Psoas muscle (tissue), 8 donors: Measurements from ENCODE around the gene LRP5. TPM values are rescaled to one million over a fixed set of nuclear protein-coding genes. Genes with fewer than 3 reads are reported as not detected.

Experiments used
- ATAC-seq, 4 donors: fragments of 200-7000 bp; cut with Tn5 transposase; one replicate each; pipeline ENCODE4 v1.9.1; 2020; ENCODE audit warnings: moderate library complexity in 3 of 4, mild to moderate bottlenecking in 2 of 4
- DNase-seq, 2 donors: peaks; one replicate each; pipeline ENCODE4 v3.0.0-alpha.2; 2020
- H3K27ac ChIP-seq: fragments of 200-600 bp; one replicate; pipeline ENCODE4 v1.8.0; 2022
- H3K27me3 ChIP-seq, 3 donors: fragments of 200-600 bp in 1 of 3; one replicate each; pipeline versions ENCODE4 v1.6.1 to v1.8.0; 2013 to 2022; ENCODE audit warnings: low read length in 2 of 3, mild to moderate bottlenecking in 2 of 3, moderate library complexity in 1 of 3; ENCODE audit not compliant: insufficient read depth in 3 of 3
- H3K36me3 ChIP-seq, 2 donors: fragments of 200-600 bp in 1 of 2; one replicate each; pipeline versions ENCODE4 v1.6.1 to v1.8.0; 2013 to 2022; ENCODE audit warnings: low read depth in 1 of 2, mild to moderate bottlenecking in 1 of 2, moderate library complexity in 1 of 2; ENCODE audit not compliant: insufficient read depth in 1 of 2
- H3K4me1 ChIP-seq: fragments of 200-600 bp; one replicate; pipeline ENCODE4 v1.8.0; 2022
- H3K4me3 ChIP-seq: fragments of 200-600 bp; one replicate; pipeline ENCODE4 v1.8.0; 2022; ENCODE audit warnings: mild to moderate bottlenecking
- H3K9me3 ChIP-seq: fragments of 200-600 bp; one replicate; pipeline ENCODE4 v1.8.0; 2022
- CTCF ChIP-seq: fragments of 200-600 bp; IDR thresholded peaks from one replicate; pipeline ENCODE4 v1.8.0; 2022; ENCODE audit warnings: antibody characterized with exemption
- WGBS, 3 donors: extraction: QIAGEN DNeasy Blood & Tissue Kit; methylation state at CpG; one replicate each; pipeline versions ENCODE4 v1.1.6 to v1.1.7; 2013; 5-methylcytosine and 5-hydroxymethylcytosine counted together
- intact Hi-C, 2 donors: fragments of 100-400 bp; cut with DNase I; formaldehyde crosslinking; loops; one replicate each; pipeline versions ENCODE4 v1.11.0 to v1.14.2; 2022
- polyA plus RNA-seq, 3 donors: library from polyadenylated mRNA; stranded (reverse); fragments of 200-250 nt; gene quantifications; one replicate each; pipeline ENCODE4 v1.2.3, GENCODE V29; 2013
- total RNA-seq, 4 donors: library from RNA; stranded (reverse); fragmentation: NEBNext Ultra II Directional in 2 of 4; extraction: Animal tissue kit (Norgen Biotek cat#: 25700) in 2 of 4; gene quantifications; one replicate each; pipeline versions ENCODE4 v1.2.1 to v1.2.4, GENCODE V29; 2021 to 2023
- donor health status: healthy with polysubstance abuse.
- donor health status: DM: no; HTN: no; CAD: no; lungs with moderate emphysema.
- donor health status: Bipolar disorder and iron deficiency.
- donor health status: healthy.
- donor health status: DM: yes; HTN: yes; CAD: no.
- donor health status: DM: no; HTN: no; CAD: no.
- donor health status: DM: no; HTN: no; CAD: no.
- donor health status: DM: yes; HTN: yes; CAD: no.

Gene LRP5
- total and polyA plus RNA-seq, 7 donors = 5.3 to 19.2 (median 16.7) TPM

GRCh38 chr11:68480193-68480592 is 167.8 kb downstream of the LRP5 start:
- no peak for DNase-seq
- intact Hi-C loops = no loop called here
- WGBS, 3 donors = 50 to 58% (median 50%) methylated on average over 2 of the region's 2 CpGs
- Histone ChIP-seq H3K9me3 (no peaks in the 10 kb centered on the region), H3K4me1 (peaks cover 50% of the 10 kb centered on the region), H3K27me3 (no peaks in the 10 kb centered on the region), H3K27ac (peak overlapping the region; percentile 68), H3K4me3 (no peak overlapping the region), H3K36me3 (no peaks in the 10 kb centered on the region)
- no peak for ATAC-seq
- TF ChIP-seq CTCF = no peak

GRCh38 chr11:68480852-68481510 is 168.6 kb downstream of the LRP5 start:
- Histone ChIP-seq H3K9me3 (no peaks in the 10 kb centered on the region), H3K36me3 (no peaks in the 10 kb centered on the region), H3K27me3 (no peaks in the 10 kb centered on the region), H3K4me3 (no peak overlapping the region), H3K4me1 (peaks cover 50% of the 10 kb centered on the region), H3K27ac (peak overlapping the region; percentile 68)
- no peak for TF ChIP-seq CTCF
- 9 to 15% (median 11%) methylated on average over 3 of the region's 3 CpGs for WGBS, 3 donors
- DNase-seq (no peak), ATAC-seq (peak in 3 of 4 donors; percentile 33 to 57 (median 44))
- intact Hi-C loops = no loop called here

- 34 to 57% (median 48%) methylated on average over 6 of the region's 6 CpGs for WGBS, 3 donors
- Histone ChIP-seq H3K9me3 (no peaks in the 10 kb centered on the region), H3K27me3 (no peaks in the 10 kb centered on the region), H3K4me3 (peak overlapping the region; percentile 12), H3K4me1 (peaks cover 50% of the 10 kb centered on the region), H3K27ac (peak overlapping the region; percentile 68), H3K36me3 (no peaks in the 10 kb centered on the region)
- peak in 3 of 4 donors; percentile 22 to 47 (median 23) for ATAC-seq
- intact Hi-C loops = no loop called here
- no peak for TF ChIP-seq CTCF
- DNase-seq = no peak
Observed at GRCh38 chr11:68481579-68482240, 169.3 kb downstream of the LRP5 start.

GRCh38 chr11:68488623-68489022 is 176.2 kb downstream of the LRP5 start:
- ATAC-seq = peak in 1 of 4 donors; percentile 16
- no peak for DNase-seq
- Histone ChIP-seq H3K27me3 (no peaks in the 10 kb centered on the region), H3K36me3 (no peaks in the 10 kb centered on the region), H3K9me3 (no peaks in the 10 kb centered on the region), H3K4me1 (peaks cover 48% of the 10 kb centered on the region), H3K27ac (no peak overlapping the region), H3K4me3 (no peak overlapping the region)
- intact Hi-C loops = no loop called here
- no peak for TF ChIP-seq CTCF
- WGBS, 3 donors = 88 to 96% (median 93%) methylated on average over 1 of the region's 1 CpG
